GM18519 (cell line): Measurements from ENCODE around the gene RAB5B.

Source experiments
- ATAC-seq: cut with Tn5 transposase; IDR thresholded peaks from one replicate; pipeline ENCODE4 v1.9.1; 2021; ENCODE audit warnings: mild to moderate bottlenecking, moderate library complexity; ENCODE audit not compliant: unreplicated experiment, low FRiP score

Gene RAB5B

GRCh38 chr12:55940065-55940732 lies 33.7 kb upstream of the RAB5B start:
- ATAC-seq, result peak; percentile 68

GRCh38 chr12:55942055-55942454 lies 31.8 kb upstream of the RAB5B start:
- no peak for ATAC-seq

- ATAC-seq, result no peak
Measured at GRCh38 chr12:55942577-55943136, 31.2 kb upstream of the RAB5B start.

- no peak for ATAC-seq
Measured at GRCh38 chr12:55946553-55946952, 27.3 kb upstream of the RAB5B start.

GRCh38 chr12:55955344-55955743 lies 18.5 kb upstream of the RAB5B start:
- ATAC-seq, result no peak

- no peak for ATAC-seq
Measured at GRCh38 chr12:55955800-55956508, 17.9 kb upstream of the RAB5B start.

- ATAC-seq, result no peak
Measured at GRCh38 chr12:55957106-55957859, 16.6 kb upstream of the RAB5B start.

GRCh38 chr12:55963760-55964159 lies 10.1 kb upstream of the RAB5B start:
- no peak for ATAC-seq

GRCh38 chr12:55965240-55965639 lies 8.6 kb upstream of the RAB5B start:
- no peak for ATAC-seq

- ATAC-seq, result no peak
Measured at GRCh38 chr12:55965941-55966407, 7.9 kb upstream of the RAB5B start, which contains the start of gene PMEL. TSS of gene PMEL (minus strand) at chr12:55966042. CDS start at chr12:55966011, 31 bp downstream.

GRCh38 chr12:55966408-55967281 lies 7.2 kb upstream of the RAB5B start, which contains the start of gene CDK2:
TSS of gene CDK2 (plus strand) at chr12:55966830. CDS start at chr12:55967009, 179 bp downstream.
- ATAC-seq, result peak; percentile 65

GRCh38 chr12:55969356-55969755 lies 4.5 kb upstream of the RAB5B start:
- ATAC-seq, result no peak

- ATAC-seq, result no peak
Measured at GRCh38 chr12:55970775-55971174, 3.1 kb upstream of the RAB5B start.

- ATAC-seq, result no peak
Measured at GRCh38 chr12:55972042-55972441, 1.8 kb upstream of the RAB5B start.

GRCh38 chr12:55972456-55972855 lies 1.4 kb upstream of the RAB5B start:
- no peak for ATAC-seq

GRCh38 chr12:55972911-55973598 lies 823 bp upstream of the RAB5B start:
- ATAC-seq, result no peak

GRCh38 chr12:55974308-55974730 lies 441 bp downstream of the RAB5B start:
- ATAC-seq, result no peak

GRCh38 chr12:55978393-55978792 lies 4.5 kb downstream of the RAB5B start:
- no peak for ATAC-seq

- no peak for ATAC-seq
Measured at GRCh38 chr12:55979069-55979468, 5.2 kb downstream of the RAB5B start.
